Memory B cell (primary cell): ENCODE measurements around the gene ZNF511.

ENCODE experiments used
- ATAC-seq: fragments of 150-1000 bp; cut with Tn5 transposase; 2 replicates; pipeline ENCODE4 v1.10.0; 2021; ENCODE audit warnings: low read depth, mild to moderate bottlenecking, moderate library complexity
- DNase-seq, 2 donors: peaks; one replicate each; pipeline ENCODE4 v3.0.0; 2022; ENCODE audit warnings: low spot score in 2 of 2
- H3K27ac Mint-ChIP-seq: one replicate; pipeline ENCODE4 v1.8.0; 2022; ENCODE audit warnings: mild to moderate bottlenecking, moderate library complexity, mixed read lengths
- H3K27me3 Mint-ChIP-seq: one replicate; pipeline ENCODE4 v1.8.0; 2022; ENCODE audit warnings: mixed read lengths
- H3K36me3 Mint-ChIP-seq: one replicate; pipeline ENCODE4 v1.8.0; 2022; ENCODE audit warnings: mild to moderate bottlenecking, mixed read lengths
- H3K4me1 Mint-ChIP-seq: one replicate; pipeline ENCODE4 v1.8.0; 2022; ENCODE audit warnings: mixed read lengths
- H3K4me3 Mint-ChIP-seq: one replicate; pipeline ENCODE4 v1.8.0; 2022; ENCODE audit warnings: mild to moderate bottlenecking, moderate library complexity, mixed read lengths
- H3K9me3 Mint-ChIP-seq: one replicate; pipeline ENCODE4 v1.8.0; 2022; ENCODE audit warnings: mixed read lengths

ZNF511 gene

DNA sequence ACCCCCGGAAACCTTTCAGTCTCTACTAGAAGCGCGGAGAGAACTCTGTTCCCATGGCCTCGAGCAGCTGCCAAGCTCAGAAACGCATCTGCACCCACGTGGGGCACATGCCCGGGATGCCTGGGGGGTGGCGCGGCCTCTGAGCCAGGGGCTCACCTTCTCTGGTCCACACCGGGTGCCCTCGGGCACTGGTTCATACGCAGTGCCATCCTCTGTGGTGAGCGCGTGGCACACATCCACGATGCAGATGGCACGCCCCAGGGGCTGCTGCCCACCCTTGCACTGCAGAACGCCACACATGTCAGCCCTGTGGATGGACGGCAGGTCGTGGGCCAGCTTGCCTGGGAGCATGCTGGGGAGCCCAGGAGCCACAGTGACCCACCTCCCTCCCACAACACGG is 38.5 kb upstream of the ZNF511 start:
- Mint-ChIP-seq H3K9me3 (no peaks in the 10 kb centered on the region), H3K27ac (no peak overlapping the region)

DNA sequence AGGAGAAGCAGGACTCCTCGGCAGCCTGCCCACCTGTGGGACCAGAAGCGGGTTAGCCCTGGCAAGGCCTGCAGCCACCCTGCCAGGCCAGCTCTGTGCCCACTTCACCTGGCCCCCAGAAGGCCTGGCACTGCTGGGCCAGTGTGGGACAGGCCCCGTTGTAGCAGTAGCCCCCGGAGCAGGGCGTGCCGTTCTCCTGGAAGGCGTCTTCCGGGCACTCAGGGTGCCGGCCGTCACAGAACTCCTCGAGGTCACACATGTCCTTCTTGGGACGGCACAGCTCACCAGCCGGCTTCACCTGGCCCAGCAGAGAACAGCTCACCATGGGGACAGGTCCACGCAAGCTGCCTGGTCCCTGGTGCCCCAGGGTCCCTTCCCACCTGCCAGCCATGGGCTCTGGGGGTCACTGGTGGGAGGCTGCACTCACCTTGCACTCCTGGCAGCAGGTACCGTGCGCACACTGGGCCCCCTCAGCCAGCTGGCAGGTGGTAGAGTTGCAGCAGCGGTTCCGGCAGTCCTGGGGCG is 37.9 kb upstream of the ZNF511 start:
- no peaks in the 10 kb centered on the region for H3K9me3 Mint-ChIP-seq
- no peak for ATAC-seq
- no peak overlapping the region for H3K4me3 Mint-ChIP-seq
- no peak for DNase-seq
- peaks cover 6% of the 10 kb centered on the region for H3K36me3 Mint-ChIP-seq
- H3K27me3 Mint-ChIP-seq: no peaks in the 10 kb centered on the region
- H3K4me1 Mint-ChIP-seq: no peaks in the 10 kb centered on the region
- no peak overlapping the region for H3K27ac Mint-ChIP-seq

More for the DNA sequence above, 38.5 kb upstream of the ZNF511 start:
- Mint-ChIP-seq H3K4me3 (no peak overlapping the region), H3K36me3 (peaks cover 6% of the 10 kb centered on the region), H3K27me3 (no peaks in the 10 kb centered on the region), H3K4me1 (peaks cover 2% of the 10 kb centered on the region)
- DNase-seq (no peak), ATAC-seq (no peak)

GRCh38 chr10:133271521-133272300 is 37.0 kb upstream of the ZNF511 start:
- ATAC-seq (no peak), DNase-seq (no peak)
- H3K9me3 Mint-ChIP-seq: no peaks in the 10 kb centered on the region
- no peaks in the 10 kb centered on the region for H3K4me1 Mint-ChIP-seq
- H3K4me3 Mint-ChIP-seq: no peak overlapping the region
- H3K27ac Mint-ChIP-seq: peak overlapping the region; percentile 31
- no peaks in the 10 kb centered on the region for H3K27me3 Mint-ChIP-seq
- peaks cover 6% of the 10 kb centered on the region for H3K36me3 Mint-ChIP-seq

- Mint-ChIP-seq H3K36me3 (peaks cover 6% of the 10 kb centered on the region), H3K27me3 (no peaks in the 10 kb centered on the region), H3K4me1 (peaks cover under 1% of the 10 kb centered on the region), H3K4me3 (no peak overlapping the region), H3K27ac (peak overlapping the region; percentile 31), H3K9me3 (no peaks in the 10 kb centered on the region)
- no peak for DNase-seq
- no peak for ATAC-seq
These were observed 36.3 kb upstream of the ZNF511 start for GRCh38 chr10:133272301-133272963.

DNA sequence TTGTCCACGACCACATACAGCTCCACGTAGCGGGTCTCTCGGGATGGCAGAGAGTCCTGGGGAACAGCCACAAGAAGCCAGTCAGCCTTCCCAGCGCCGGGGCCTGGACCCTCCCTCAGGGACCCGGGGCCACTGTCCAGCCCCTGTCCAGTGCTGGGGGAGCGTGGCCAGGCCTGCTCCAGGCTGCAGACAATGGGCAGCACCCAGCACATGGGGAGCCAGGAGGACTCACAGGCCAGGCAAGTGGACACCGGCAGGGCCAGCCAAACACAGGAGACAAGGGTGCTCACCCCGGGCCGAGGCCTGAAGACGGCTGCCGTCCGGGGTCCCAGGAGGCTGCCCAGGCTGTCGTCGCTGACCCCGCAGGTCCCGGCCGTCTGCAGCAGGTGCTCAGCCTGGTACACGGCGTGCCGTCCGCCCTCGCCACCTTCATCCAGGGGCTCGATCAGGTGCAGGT is 35.7 kb upstream of the ZNF511 start:
- H3K36me3 Mint-ChIP-seq: peaks cover 6% of the 10 kb centered on the region
- H3K27me3 Mint-ChIP-seq: no peaks in the 10 kb centered on the region
- H3K27ac Mint-ChIP-seq: peak overlapping the region; percentile 97
- H3K9me3 Mint-ChIP-seq: no peaks in the 10 kb centered on the region
- H3K4me1 Mint-ChIP-seq: peaks cover 5% of the 10 kb centered on the region
- no peak for DNase-seq
- H3K4me3 Mint-ChIP-seq: no peak overlapping the region
- ATAC-seq: no peak

DNA sequence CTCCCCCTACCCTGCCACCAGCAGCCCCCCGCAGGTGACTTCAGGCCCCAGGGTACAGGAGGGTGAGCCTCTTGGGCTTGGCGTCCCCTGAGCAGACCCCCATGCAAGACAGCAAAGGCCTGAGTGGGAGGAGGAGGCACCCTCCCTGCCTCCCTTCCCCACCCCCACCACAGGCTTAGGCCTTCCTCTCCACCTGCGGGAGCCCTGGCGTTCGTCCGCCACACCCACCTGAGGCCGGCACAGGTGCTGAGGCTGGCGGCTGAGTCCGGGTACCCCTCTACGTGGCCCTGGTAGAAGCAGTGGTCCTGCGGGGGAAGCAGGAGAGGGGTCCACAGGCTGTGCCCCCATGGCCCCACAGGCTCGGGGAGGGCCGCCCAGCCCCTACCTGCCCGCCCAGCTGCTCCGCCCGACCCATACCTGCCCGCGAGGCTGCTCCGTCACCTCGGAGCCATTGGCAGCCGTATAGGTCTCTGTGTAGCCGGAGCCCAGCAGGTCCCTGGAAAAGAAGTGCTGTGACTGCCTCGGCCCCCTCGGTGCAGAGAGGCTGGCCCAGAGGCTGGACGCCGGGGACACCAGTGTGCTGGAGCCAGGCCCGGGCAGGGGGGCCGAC is 35.1 kb upstream of the ZNF511 start:
- H3K4me1 Mint-ChIP-seq: peaks cover 12% of the 10 kb centered on the region
- H3K9me3 Mint-ChIP-seq: no peaks in the 10 kb centered on the region
- H3K36me3 Mint-ChIP-seq: peaks cover 6% of the 10 kb centered on the region
- no peaks in the 10 kb centered on the region for H3K27me3 Mint-ChIP-seq
- H3K4me3 Mint-ChIP-seq: no peak overlapping the region
- H3K27ac Mint-ChIP-seq: peak overlapping the region; percentile 97
- no peak for DNase-seq
- no peak for ATAC-seq

DNA sequence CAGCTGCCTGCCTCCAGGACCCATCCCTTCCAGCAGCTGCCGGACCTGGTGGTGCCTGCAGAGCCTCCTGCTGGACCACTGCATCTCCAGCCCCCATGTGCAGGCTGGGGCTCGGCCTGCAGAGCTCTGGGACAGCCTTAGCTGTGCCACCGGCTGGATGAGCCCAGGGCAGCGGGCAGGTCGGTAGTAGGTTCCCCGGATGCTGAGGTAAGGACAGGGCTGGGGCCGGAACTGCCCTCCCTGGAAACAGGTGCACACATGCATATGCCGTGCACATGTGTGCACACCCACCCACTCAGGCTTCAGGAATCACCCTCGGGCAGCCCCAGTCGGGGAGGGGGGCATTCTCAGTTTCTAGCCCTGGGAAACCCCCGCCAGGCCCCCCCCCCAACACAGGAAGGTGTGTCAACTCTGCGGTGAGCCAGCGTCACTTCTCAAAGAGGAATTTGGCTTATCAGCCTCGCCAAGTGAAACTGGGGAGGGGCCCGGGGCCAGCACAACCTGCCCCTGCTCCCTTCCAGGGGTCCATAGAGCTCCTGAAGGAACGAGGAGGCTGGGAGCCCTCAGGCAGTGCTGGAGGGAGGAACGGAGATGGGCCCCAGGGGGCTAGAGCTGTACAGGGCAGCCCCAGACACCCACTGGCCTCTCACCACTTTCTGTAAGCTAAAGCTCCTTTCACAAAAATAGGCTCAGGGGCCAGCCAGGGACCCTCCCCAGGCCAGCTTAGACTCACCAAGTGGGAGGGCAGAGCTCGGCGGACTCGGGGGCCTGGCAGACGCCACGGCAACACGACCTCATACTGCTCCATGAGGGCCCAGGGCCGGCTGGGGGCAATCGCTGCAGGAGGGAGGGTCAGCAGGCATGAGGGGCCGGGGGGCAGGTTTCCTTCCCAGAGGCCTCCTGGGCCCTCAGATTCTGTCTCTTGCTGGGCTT is 33.7 kb upstream of the ZNF511 start:
- H3K4me1 Mint-ChIP-seq: peaks cover 21% of the 10 kb centered on the region
- peak; percentile 73 to 75 for DNase-seq

DNA sequence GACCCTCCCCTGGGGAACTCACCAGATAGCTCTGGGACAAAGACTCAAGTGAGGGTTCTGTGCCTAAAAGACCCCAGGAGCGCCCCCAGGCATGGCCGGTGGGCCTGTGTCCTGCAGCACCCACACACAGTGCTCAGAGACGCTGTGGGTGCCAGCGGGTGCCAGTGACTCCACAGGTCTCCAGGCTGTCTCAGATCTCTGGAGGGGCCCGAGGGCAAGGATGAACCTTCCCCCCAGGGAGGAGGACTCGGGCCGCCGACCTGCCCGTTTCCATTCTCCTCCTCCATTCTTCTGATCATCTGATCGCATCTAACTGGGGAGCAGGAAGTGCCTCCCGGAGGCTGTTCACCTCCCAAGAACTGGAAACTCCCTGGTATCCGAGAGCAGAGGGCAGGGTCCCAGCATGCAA is 33.0 kb upstream of the ZNF511 start:
- Mint-ChIP-seq H3K4me3 (peak overlapping the region; percentile 90), H3K9me3 (no peaks in the 10 kb centered on the region), H3K27me3 (no peaks in the 10 kb centered on the region), H3K4me1 (peaks cover 23% of the 10 kb centered on the region), H3K27ac (peak overlapping the region; percentile 97), H3K36me3 (peaks cover 10% of the 10 kb centered on the region)
- peak in 1 of 2 donors; percentile 63 for DNase-seq
- ATAC-seq: peak; percentile 40

More for the DNA sequence above, 33.7 kb upstream of the ZNF511 start:
- Mint-ChIP-seq H3K27ac (peak overlapping the region; percentile 97), H3K36me3 (peaks cover 6% of the 10 kb centered on the region), H3K27me3 (no peaks in the 10 kb centered on the region), H3K4me3 (peak overlapping the region; percentile 90), H3K9me3 (no peaks in the 10 kb centered on the region)
- peak; percentile 68 for ATAC-seq

DNA sequence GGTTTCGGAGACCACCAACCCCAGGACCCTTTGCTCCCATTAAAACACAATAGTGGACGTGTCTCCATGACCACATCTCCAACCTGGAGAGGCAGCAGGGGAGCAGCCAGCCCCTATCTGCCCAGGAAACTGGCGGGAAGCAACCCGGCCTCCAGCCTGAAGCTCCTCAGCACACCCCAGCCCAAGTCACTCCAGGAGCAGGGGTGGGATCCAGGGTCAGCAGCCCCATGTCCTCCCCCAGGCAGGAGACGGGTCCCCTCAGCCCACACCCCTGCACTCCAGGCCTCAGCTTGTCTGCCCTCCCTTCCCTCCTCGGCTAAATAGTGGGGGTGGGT is 32.6 kb upstream of the ZNF511 start:
- Mint-ChIP-seq H3K4me3 (peak overlapping the region; percentile 90), H3K27ac (peak overlapping the region; percentile 97), H3K9me3 (no peaks in the 10 kb centered on the region), H3K4me1 (peaks cover 23% of the 10 kb centered on the region), H3K36me3 (peaks cover 10% of the 10 kb centered on the region), H3K27me3 (no peaks in the 10 kb centered on the region)
- no peak for ATAC-seq
- DNase-seq: no peak

- Mint-ChIP-seq H3K4me1 (peaks cover 23% of the 10 kb centered on the region), H3K27ac (peak within 1 kb of the TSS; percentile 97), H3K9me3 (no peaks in the 10 kb centered on the region), H3K4me3 (peak within 1 kb of the TSS; percentile 90), H3K36me3 (peaks cover 11% of the 10 kb centered on the region), H3K27me3 (no peaks in the 10 kb centered on the region)
- DNase-seq (peak; percentile 70 to 76), ATAC-seq (peak; percentile 53)
These were observed 32.1 kb upstream of the ZNF511 start, which contains the start of gene ADAM8 for GRCh38 chr10:133276435-133277201. TSS of gene ADAM8 (minus strand) at chr10:133276868. CDS start at chr10:133276817, 51 bp downstream.

DNA sequence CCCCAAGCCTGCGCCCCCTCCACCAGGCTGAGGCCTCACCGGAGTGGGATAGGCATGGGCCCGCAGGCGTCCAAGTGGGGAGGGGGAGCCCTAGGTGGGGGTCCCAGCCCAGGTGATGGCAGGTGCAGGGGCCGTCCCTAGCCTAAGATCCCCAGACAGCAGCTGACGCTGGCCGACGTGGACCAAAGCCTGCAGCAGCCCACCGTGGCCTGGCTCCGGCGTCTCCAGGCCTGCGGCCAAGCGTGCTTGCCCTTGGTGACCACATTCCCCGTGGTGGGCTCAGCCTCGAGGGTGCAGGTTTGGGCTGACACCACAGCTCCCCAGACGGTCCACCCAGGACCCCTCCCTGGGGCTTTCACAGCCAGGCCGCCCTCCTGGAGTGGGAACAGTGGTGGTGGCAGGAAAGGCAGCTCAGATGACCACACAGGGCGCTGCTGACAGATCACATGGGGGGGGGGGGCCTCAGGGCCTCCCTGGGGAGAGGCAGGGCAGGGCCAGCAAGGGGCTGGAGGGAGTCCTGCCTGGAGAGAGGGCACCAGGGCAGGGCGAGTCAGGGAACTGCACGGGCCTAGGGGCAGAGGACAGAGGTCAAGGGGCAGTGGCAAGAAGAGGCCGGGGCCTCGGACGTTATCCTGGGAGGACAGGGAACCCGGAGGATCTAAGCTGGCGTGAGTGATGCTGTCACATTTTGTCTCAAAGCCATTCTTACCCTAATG is 31.3 kb upstream of the ZNF511 start:
- H3K27ac Mint-ChIP-seq: peak overlapping the region; percentile 91
- H3K36me3 Mint-ChIP-seq: peaks cover 8% of the 10 kb centered on the region
- H3K4me1 Mint-ChIP-seq: peaks cover 23% of the 10 kb centered on the region
- no peak for DNase-seq
- H3K4me3 Mint-ChIP-seq: peak overlapping the region; percentile 82
- no peaks in the 10 kb centered on the region for H3K27me3 Mint-ChIP-seq
- ATAC-seq: no peak
- no peaks in the 10 kb centered on the region for H3K9me3 Mint-ChIP-seq

GRCh38 chr10:133277993-133278576 is 30.6 kb upstream of the ZNF511 start:
- Mint-ChIP-seq H3K4me3 (peak overlapping the region; percentile 82), H3K27me3 (no peaks in the 10 kb centered on the region), H3K36me3 (peaks cover 8% of the 10 kb centered on the region), H3K9me3 (no peaks in the 10 kb centered on the region), H3K27ac (peak overlapping the region; percentile 91), H3K4me1 (peaks cover 23% of the 10 kb centered on the region)
- no peak for DNase-seq
- ATAC-seq: no peak
